ENCODE data around the gene BAG1. TPM values are rescaled to one million over a fixed set of nuclear protein-coding genes. Genes with fewer than 3 reads are reported as not detected.

Gene BAG1
- total and polyA plus RNA-seq, 2 experiments from 2014 or later, result 248 to 270 TPM

DNA sequence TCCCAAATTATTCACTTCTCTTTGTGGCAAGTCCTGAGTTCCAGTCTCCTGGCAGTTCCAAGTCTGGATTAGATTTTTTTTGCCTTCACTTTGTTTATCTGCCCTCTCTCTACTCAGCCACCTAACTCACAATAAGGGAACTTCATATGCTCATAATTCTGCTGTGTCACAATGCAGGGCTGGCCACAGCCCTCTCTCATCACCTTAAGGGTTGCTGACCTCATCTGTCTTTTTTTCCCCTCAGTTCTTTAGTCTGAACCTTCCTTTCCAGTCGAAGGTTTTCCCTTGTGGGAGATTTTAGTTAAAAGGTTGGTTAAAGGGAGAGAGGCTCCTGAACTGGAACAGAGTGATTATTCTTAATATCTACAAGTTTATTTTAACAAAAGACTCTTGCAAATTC lies 4.1 kb downstream of the BAG1 start:
- H3K9me3 ChIP-seq (ENCODE audit: low read depth), result no peaks in the 10 kb centered on the region
- DNase-seq (ENCODE audit: low read depth in 1 of 2, low spot score in 1 of 2), result no peak
- peaks cover 65% of the 10 kb centered on the region for H3K36me3 ChIP-seq
- H3K27ac ChIP-seq, result no peak overlapping the region
- no peaks in the 10 kb centered on the region for H3K4me1 ChIP-seq (ENCODE audit: low read depth)
- TF ChIP-seq, protein P1, sequence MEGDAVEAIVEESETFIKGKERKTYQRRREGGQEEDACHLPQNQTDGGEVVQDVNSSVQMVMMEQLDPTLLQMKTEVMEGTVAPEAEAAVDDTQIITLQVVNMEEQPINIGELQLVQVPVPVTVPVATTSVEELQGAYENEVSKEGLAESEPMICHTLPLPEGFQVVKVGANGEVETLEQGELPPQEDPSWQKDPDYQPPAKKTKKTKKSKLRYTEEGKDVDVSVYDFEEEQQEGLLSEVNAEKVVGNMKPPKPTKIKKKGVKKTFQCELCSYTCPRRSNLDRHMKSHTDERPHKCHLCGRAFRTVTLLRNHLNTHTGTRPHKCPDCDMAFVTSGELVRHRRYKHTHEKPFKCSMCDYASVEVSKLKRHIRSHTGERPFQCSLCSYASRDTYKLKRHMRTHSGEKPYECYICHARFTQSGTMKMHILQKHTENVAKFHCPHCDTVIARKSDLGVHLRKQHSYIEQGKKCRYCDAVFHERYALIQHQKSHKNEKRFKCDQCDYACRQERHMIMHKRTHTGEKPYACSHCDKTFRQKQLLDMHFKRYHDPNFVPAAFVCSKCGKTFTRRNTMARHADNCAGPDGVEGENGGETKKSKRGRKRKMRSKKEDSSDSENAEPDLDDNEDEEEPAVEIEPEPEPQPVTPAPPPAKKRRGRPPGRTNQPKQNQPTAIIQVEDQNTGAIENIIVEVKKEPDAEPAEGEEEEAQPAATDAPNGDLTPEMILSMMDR (IDR thresholded peaks at IDR 0.05; ENCODE audit: low read depth, low read length), result no peak
- no peaks in the 10 kb centered on the region for H3K27me3 ChIP-seq
- H3K4me3 ChIP-seq, result no peak overlapping the region

DNA sequence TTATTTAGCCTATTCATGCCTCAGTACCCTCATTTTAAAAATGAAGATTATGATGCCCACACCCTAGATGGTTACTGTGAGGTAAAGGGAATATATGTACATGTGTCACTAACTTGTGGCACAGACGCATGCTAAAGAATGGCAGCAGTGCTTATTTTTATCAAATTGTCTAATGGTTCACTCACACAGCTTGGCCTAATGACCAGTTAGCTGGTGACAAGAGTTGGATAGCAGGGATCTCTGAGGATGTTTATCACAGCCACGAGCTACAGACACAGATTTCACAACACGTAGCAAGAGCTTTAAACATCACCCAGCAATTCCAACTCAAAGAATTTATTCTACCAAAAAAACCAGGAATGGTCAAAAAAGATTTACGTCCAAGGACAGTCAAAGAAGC lies 7.2 kb downstream of the BAG1 start:
- Histone ChIP-seq H3K36me3 (peaks cover 85% of the 10 kb centered on the region), H3K27me3 (no peaks in the 10 kb centered on the region), H3K4me1 (ENCODE audit: low read depth) (no peaks in the 10 kb centered on the region), H3K9me3 (ENCODE audit: low read depth) (no peaks in the 10 kb centered on the region), H3K27ac (no peak overlapping the region), H3K4me3 (no peak overlapping the region)
- no peak for DNase-seq (ENCODE audit: low read depth in 1 of 2, low spot score in 1 of 2)
- TF ChIP-seq, protein P1 (IDR thresholded peaks at IDR 0.05; ENCODE audit: low read depth, low read length), result no peak

DNA sequence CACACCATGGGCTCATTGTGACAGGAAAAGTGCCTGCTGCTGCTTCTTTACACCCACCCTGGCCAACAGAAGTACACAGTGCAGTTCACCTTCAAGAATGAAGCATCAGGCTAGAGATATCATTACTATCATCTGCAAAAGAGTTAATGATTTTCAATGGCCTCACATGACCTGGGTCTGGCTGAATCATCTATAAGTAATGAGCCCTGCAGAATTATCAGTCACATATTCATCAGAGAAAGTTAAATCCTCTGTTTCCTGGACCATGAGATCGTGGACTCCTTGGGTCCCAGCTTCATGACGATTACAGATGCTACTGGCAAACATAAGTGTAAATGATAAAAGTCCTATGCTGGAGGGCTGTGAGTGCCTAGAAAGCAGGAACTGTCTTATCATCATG lies 8.3 kb downstream of the BAG1 start:
- peaks cover 75% of the 10 kb centered on the region for H3K36me3 ChIP-seq
- TF ChIP-seq, protein P1 (IDR thresholded peaks at IDR 0.05; ENCODE audit: low read depth, low read length), result no peak
- H3K27ac ChIP-seq, result no peak overlapping the region
- H3K4me3 ChIP-seq, result no peak overlapping the region
- DNase-seq (ENCODE audit: low read depth in 1 of 2, low spot score in 1 of 2), result no peak
- no peaks in the 10 kb centered on the region for H3K27me3 ChIP-seq
- H3K4me1 ChIP-seq (ENCODE audit: low read depth), result no peaks in the 10 kb centered on the region
- H3K9me3 ChIP-seq (ENCODE audit: low read depth), result no peaks in the 10 kb centered on the region

DNA sequence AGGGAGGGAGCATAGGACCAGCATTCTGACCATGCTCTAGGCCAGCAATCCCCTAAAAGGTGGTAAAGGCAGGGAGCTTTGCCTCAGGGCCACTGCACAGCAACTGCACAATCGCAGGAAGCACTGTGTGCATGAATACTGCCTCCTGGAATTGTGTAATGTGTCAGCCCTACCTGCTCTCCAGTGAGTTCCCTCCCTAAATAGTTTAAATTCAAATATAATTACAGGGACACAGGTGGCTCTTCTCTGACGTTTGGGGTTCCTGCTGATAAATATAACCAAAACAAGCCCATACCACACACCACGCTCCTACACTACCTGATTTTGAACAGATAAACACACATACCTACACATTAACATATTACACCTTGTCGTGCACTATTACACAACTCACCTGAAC lies 9.0 kb downstream of the BAG1 start:
- Histone ChIP-seq H3K27ac (no peak overlapping the region), H3K9me3 (ENCODE audit: low read depth) (no peaks in the 10 kb centered on the region), H3K27me3 (no peaks in the 10 kb centered on the region), H3K4me3 (no peak overlapping the region), H3K36me3 (peaks cover 67% of the 10 kb centered on the region), H3K4me1 (ENCODE audit: low read depth) (no peaks in the 10 kb centered on the region)
- TF ChIP-seq, protein P1 (IDR thresholded peaks at IDR 0.05; ENCODE audit: low read depth, low read length), result no peak
- DNase-seq (ENCODE audit: low read depth in 1 of 2, low spot score in 1 of 2), result no peak

DNA sequence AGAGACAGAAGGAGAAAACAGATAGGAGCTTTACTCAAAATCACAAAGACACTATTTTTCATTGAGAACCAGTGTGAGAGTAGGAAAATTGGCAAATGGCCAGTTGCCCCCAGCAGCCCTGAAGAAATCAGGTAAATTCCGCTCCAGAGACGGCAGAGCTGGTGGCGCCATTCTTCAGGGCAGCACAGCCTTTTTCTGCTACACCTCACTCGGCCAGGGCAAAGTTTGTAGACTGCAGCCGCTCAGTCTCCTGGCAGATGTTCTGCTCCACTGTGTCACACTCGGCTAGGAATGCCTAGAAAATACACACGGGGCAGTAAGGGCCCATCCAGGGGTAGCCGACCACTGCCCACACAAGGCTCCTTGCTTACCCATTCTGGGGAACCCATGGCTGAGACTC lies 9.5 kb downstream of the BAG1 start:
- no peak overlapping the region for H3K4me3 ChIP-seq
- H3K36me3 ChIP-seq, result peaks cover 62% of the 10 kb centered on the region
- no peak overlapping the region for H3K27ac ChIP-seq
- H3K27me3 ChIP-seq, result no peaks in the 10 kb centered on the region
- no peaks in the 10 kb centered on the region for H3K4me1 ChIP-seq (ENCODE audit: low read depth)
- H3K9me3 ChIP-seq (ENCODE audit: low read depth), result no peaks in the 10 kb centered on the region
- DNase-seq (ENCODE audit: low read depth in 1 of 2, low spot score in 1 of 2), result no peak
- TF ChIP-seq, protein P1 (IDR thresholded peaks at IDR 0.05; ENCODE audit: low read depth, low read length), result no peak

DNA sequence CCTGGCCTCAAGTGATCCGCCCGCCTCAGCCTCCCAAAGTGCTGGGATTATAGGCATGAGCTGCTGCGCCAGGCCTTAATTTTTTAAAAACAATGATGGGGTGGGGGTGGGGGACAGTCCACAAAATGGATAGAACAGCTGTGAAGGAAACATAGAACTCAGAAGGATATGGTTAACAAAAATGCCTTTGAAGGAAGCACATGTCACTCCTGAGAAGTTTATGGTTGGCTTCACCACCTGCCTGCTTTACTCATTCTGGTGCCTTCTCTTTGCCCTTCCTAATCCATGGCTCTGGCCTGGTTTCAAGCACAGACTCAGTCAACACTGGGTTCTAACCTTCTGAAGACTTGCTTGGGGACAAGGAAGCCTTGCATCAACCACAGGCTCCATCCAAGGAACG lies 10.3 kb downstream of the BAG1 start:
- no peaks in the 10 kb centered on the region for H3K4me1 ChIP-seq (ENCODE audit: low read depth)
- peaks cover 54% of the 10 kb centered on the region for H3K36me3 ChIP-seq
- H3K27me3 ChIP-seq, result no peaks in the 10 kb centered on the region
- no peak overlapping the region for H3K4me3 ChIP-seq
- DNase-seq (ENCODE audit: low read depth in 1 of 2, low spot score in 1 of 2), result no peak
- H3K27ac ChIP-seq, result no peak overlapping the region
- TF ChIP-seq, protein P1 (IDR thresholded peaks at IDR 0.05; ENCODE audit: low read depth, low read length), result no peak
- no peaks in the 10 kb centered on the region for H3K9me3 ChIP-seq (ENCODE audit: low read depth)

Measured in cardiac muscle cell (in vitro differentiated cells and primary cell).